HG03064 (cell line): ENCODE results near the gene JAZF1.

Source experiments
- ATAC-seq: cut with Tn5 transposase; IDR thresholded peaks from one replicate; pipeline ENCODE4 v1.9.1; 2021; ENCODE audit warnings: low read depth; ENCODE audit not compliant: unreplicated experiment

The JAZF1 gene

DNA sequence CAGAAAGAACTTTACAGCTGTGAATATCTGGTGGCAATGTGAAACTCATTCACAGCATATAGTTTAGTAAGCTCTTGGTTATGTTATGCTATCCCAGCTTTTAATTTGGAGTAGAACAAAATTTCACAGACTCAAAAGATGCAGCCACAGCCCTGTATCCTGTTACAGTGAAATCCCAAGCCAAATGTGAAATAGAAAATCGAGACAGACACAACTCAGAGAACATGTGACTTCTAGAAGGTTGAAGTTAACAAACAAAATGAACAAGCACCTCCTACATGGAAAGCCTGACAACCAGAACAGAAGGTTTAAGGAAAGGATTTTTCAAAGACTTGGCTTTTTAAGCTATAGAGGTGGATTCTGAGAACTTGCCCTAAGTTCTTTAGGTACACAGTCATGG lies 39.6 kb downstream of the JAZF1 start:
- no peak for ATAC-seq

- no peak for ATAC-seq
These were observed 41.8 kb downstream of the JAZF1 start for GRCh38 chr7:28138837-28139236.

DNA sequence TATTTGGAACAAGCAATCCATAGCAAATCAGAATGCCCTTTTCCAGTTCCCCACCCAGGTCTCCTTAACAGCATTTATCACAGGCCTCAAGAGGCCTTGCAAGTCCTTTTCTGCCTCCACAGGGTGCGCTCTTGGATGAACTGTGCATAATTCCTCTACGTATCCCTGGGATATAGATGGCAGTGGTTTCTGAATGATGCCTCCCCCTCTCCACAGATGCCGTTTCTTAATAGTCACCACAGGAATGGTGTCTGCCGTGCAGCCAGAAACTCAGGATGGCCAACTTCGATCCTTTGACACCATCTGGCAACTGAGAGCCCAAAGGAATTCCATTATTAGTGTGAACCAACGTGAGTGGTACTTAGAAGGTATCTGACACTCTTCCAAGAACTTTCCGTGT lies 43.1 kb downstream of the JAZF1 start:
- no peak for ATAC-seq

GRCh38 chr7:28136885-28137284 lies 43.7 kb downstream of the JAZF1 start:
- no peak for ATAC-seq

DNA sequence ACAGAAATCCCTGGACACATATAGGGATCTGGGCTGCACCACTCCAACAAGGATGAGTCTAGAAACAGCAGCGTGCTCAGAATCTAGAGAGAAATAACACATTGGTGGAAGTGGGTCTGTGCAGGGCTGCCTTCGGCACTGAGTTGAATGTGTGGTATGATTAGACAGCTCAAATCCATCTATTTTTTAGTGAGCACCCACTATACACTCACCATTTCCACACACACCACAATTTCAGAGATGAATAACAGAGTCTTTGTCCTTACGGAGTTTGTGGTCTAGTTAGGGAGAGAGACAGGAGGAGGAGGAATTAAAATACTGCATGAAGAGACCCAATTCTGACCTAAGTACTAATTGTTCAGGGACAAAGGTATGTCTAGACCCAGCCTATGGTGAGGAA lies 44.2 kb downstream of the JAZF1 start:
- ATAC-seq = no peak

- ATAC-seq = no peak
These were observed 44.8 kb downstream of the JAZF1 start for GRCh38 chr7:28135760-28136159.

DNA sequence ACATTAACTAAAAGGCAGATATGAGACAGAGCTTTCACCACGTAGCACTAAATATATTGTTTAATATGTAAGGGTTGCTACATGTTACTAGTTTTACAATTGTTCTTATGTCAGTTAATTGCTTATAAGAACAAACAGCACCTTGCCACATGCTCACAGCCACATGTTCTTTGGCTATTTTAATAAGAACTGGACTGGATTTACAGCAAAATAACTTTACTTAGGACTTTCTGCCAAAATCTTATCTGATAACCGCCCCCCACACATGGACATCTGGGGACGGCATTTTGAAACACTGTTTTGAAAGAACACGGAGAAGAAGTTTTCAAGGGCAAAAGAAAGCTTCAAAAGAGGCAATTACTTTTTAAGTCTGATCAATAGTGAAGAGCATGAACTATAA lies 45.3 kb downstream of the JAZF1 start:
- no peak for ATAC-seq

GRCh38 chr7:28133872-28134271 lies 46.7 kb downstream of the JAZF1 start:
- no peak for ATAC-seq

DNA sequence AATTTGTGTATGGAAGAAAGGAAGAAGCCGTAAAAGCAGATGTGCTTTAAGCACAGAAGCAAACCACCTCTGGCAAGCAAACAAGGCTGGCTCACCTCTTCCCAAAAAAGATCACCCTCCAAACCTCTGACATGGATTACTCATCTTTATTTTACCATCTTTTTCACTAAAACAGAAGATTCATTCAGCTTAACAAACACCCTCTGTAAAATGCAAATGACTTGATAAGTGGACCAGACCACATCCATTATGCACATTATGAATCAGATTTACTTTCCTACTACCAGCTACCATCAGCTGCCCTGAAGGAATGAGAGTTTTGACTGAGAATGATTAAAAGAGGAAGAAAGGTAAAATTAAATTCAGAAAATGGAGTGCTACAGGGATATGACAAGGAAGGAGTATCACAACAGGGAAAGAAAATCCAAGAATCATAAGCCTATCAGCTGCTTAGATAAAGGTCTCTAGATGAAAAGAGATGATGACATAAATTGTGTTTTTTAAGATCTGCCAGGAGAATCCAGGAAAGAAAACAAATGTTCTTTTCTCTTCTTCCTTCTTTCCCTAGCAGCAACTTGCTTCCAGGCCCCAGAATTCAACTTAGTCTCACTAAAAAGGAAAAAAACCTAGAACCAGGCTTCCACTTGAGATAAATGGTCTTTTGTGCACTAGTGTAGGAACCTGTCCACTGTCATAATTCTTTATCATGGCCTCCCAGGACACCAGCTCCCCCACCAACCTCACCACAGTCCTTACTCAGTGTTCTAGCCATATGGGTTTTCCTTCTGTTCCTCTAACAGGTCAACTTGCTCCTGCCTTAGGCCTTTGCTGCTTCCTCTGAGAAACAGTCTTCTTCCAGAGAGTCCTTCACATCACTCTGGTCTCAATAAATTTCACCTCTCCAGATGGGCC lies 47.4 kb downstream of the JAZF1 start:
- ATAC-seq = no peak

GRCh38 chr7:28130277-28130676 lies 50.3 kb downstream of the JAZF1 start:
- ATAC-seq = no peak

- no peak for ATAC-seq
These were observed 52.0 kb downstream of the JAZF1 start for GRCh38 chr7:28128608-28129007.

- no peak for ATAC-seq
These were observed 54.1 kb downstream of the JAZF1 start for GRCh38 chr7:28126410-28127041.

GRCh38 chr7:28125431-28126409 lies 54.9 kb downstream of the JAZF1 start:
- no peak for ATAC-seq

GRCh38 chr7:28124413-28124812 lies 56.2 kb downstream of the JAZF1 start:
- no peak for ATAC-seq

DNA sequence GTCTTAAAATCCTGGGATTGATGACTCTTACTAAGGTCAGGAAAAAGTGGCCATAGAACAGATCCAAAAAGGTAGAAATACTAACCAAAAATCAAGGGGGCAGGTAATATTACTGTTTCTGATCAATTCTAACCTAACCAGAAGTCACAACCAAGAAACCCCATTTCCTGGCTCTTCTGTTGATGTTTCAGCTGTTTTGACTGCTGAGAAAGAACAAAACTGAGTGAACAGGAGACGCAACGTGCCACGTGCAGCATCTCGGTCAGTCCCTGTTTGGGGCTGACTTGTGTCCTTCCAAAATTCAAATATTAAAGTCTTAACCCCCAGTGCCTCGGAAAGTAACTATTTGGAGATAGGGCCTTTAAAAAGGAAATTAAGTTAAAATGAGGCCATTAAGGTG lies 56.8 kb downstream of the JAZF1 start:
- no peak for ATAC-seq

- ATAC-seq = no peak
These were observed 59.1 kb downstream of the JAZF1 start for GRCh38 chr7:28121496-28121895.

- no peak for ATAC-seq
These were observed 64.6 kb downstream of the JAZF1 start for GRCh38 chr7:28116041-28116440.

GRCh38 chr7:28115261-28115660 lies 65.3 kb downstream of the JAZF1 start:
- ATAC-seq = no peak

- no peak for ATAC-seq
These were observed 66.5 kb downstream of the JAZF1 start for GRCh38 chr7:28114056-28114455.

GRCh38 chr7:28112883-28113540 lies 67.6 kb downstream of the JAZF1 start:
- ATAC-seq = no peak
